Esophagus muscularis mucosa (tissue), 4 donors: Measurements from ENCODE around the gene SPTLC3. TPM values are rescaled to one million over a fixed set of nuclear protein-coding genes. Genes with fewer than 3 reads are reported as not detected.

Experiments
- DNase-seq: peaks from one replicate; pipeline ENCODE4 v3.0.0-alpha.2; 2017; ENCODE audit errors: extremely low spot score
- H3K27ac ChIP-seq, 4 donors: fragments of 200-600 bp; sonication (generic); replicated peaks in 1 of 4; 1 replicate in 3 of 4; 2 replicates in 1 of 4; pipeline ENCODE4 v1.5.1; 2016 to 2019; ENCODE audit warnings: mild to moderate bottlenecking in 1 of 4
- H3K27me3 ChIP-seq, 4 donors: fragments of 200-600 bp; sonication (generic); one replicate each; pipeline versions ENCODE4 v1.5.1 to v1.6.0; 2016 to 2019
- H3K36me3 ChIP-seq, 4 donors: fragments of 200-600 bp; sonication (generic); one replicate each; pipeline ENCODE4 v1.5.1; 2016 to 2019
- H3K4me1 ChIP-seq, 4 donors: fragments of 200-600 bp; sonication (generic); one replicate each; pipeline ENCODE4 v1.5.1; 2016 to 2019
- H3K4me3 ChIP-seq, 4 donors: fragments of 200-600 bp; sonication (generic); 1 replicate in 2 of 4; 2 replicates in 2 of 4; pipeline ENCODE4 v1.5.1; 2016 to 2019; ENCODE audit warnings: mild to moderate bottlenecking in 4 of 4, moderate library complexity in 1 of 4
- H3K9me3 ChIP-seq, 4 donors: fragments of 200-600 bp; sonication (generic); 1 replicate in 3 of 4; 2 replicates in 1 of 4; pipeline ENCODE4 v1.5.1; 2016 to 2019
- CTCF ChIP-seq, 3 experiments: fragments of 200-600 bp in 2 of 3; fragments of 450-650 bp in 1 of 3; sonication (generic) in 2 of 3; IDR thresholded peaks; one replicate each; pipeline ENCODE4 v1.5.1; 2017 to 2019; ENCODE audit warnings: antibody characterized with exemption in 3 of 3, mild to moderate bottlenecking in 2 of 3, moderate library complexity in 1 of 3
- EP300 ChIP-seq: sonication (generic); formaldehyde crosslinking; IDR thresholded peaks from one replicate; pipeline ENCODE4 v1.6.1; 2017; ENCODE audit warnings: antibody characterized with exemption
- POLR2A ChIP-seq: fragments of 450-650 bp; IDR thresholded peaks from one replicate; pipeline ENCODE4 v1.6.1; 2017; ENCODE audit warnings: antibody characterized with exemption, moderate library complexity, mild to moderate bottlenecking, low read depth
- POLR2AphosphoS5 ChIP-seq, 2 donors: sonication (generic); formaldehyde crosslinking; IDR thresholded peaks; one replicate each; pipeline ENCODE4 v1.6.1; 2017; ENCODE audit warnings: antibody characterized with exemption in 2 of 2
- WGBS: methylation state at CpG from one replicate; pipeline ENCODE4 v1.1.5; 2018; 5-methylcytosine and 5-hydroxymethylcytosine counted together
- intact Hi-C: fragments of 100-400 bp; cut with DNase I; formaldehyde crosslinking; loops from one replicate; pipeline ENCODE4 v1.15.1; 2023
- total RNA-seq, 4 donors: library from RNA; depleted of rRNA; stranded (reverse); fragments of >200 nt; gene quantifications; one replicate each; pipeline versions ENCODE4 v1.1.0 to v1.2.1, GENCODE V29; 2016

The SPTLC3 gene
- total RNA-seq, 4 donors from 2014 or later = 2.8 to 12.5 (median 3.9) TPM

DNA sequence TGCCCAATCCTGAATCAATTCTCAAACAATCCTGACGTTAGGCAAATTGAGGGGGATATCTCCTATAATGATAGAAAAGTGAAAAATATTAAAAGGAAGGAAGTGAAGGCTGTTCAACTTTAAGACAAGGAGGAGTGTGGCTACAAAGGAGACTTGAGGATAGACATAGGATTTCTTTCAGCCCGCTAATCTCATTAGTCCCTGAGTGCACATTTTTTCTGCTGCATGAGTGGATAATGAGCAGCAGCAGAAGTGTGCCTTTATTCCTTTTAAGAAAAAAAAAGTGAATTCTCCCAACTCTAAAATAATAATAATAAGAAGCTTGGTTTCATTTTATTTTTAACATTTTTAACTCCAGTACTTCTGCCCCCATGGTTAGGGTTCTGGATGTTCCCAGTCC, 102.0 kb downstream of the SPTLC3 start:
- no peaks in the 10 kb centered on the region for H3K27me3 ChIP-seq
- TF ChIP-seq POLR2A (no peak), EP300 (no peak), CTCF (IDR thresholded peaks at IDR 0.05) (no peak), POLR2AphosphoS5 (IDR thresholded peaks at IDR 0.05) (no peak)
- no peaks in the 10 kb centered on the region for H3K36me3 ChIP-seq
- intact Hi-C loops = no loop called here
- no peak overlapping the region for H3K27ac ChIP-seq
- WGBS = 90% methylated on average over 2 of the region's 2 CpGs
- H3K4me1 ChIP-seq = no peaks in the 10 kb centered on the region
- DNase-seq = no peak
- H3K9me3 ChIP-seq = no peaks in the 10 kb centered on the region
- no peak overlapping the region for H3K4me3 ChIP-seq

- 86% methylated on average over 5 of the region's 5 CpGs for WGBS
- TF ChIP-seq POLR2A (no peak), EP300 (no peak), CTCF (IDR thresholded peaks at IDR 0.05) (no peak), POLR2AphosphoS5 (IDR thresholded peaks at IDR 0.05) (no peak)
- intact Hi-C loops = no loop called here
Measured at GRCh38 chr20:13111249-13111911, 102.6 kb downstream of the SPTLC3 start.

GRCh38 chr20:13113731-13114130, 105.0 kb downstream of the SPTLC3 start:
- Histone ChIP-seq H3K4me1 (no peaks in the 10 kb centered on the region), H3K27me3 (no peaks in the 10 kb centered on the region), H3K9me3 (no peaks in the 10 kb centered on the region), H3K4me3 (no peak overlapping the region), H3K36me3 (no peaks in the 10 kb centered on the region), H3K27ac (no peak overlapping the region)
- intact Hi-C loops = no loop called here
- TF ChIP-seq EP300 (no peak), CTCF (IDR thresholded peaks at IDR 0.05) (no peak), POLR2A (no peak), POLR2AphosphoS5 (IDR thresholded peaks at IDR 0.05) (no peak)
- DNase-seq = no peak
- WGBS = 92% methylated on average over 3 of the region's 3 CpGs

More at GRCh38 chr20:13111249-13111911, 102.6 kb downstream of the SPTLC3 start:
- Histone ChIP-seq H3K4me3 (no peak overlapping the region), H3K4me1 (no peaks in the 10 kb centered on the region), H3K27me3 (no peaks in the 10 kb centered on the region), H3K27ac (no peak overlapping the region), H3K36me3 (no peaks in the 10 kb centered on the region), H3K9me3 (no peaks in the 10 kb centered on the region)
- DNase-seq = no peak

DNA sequence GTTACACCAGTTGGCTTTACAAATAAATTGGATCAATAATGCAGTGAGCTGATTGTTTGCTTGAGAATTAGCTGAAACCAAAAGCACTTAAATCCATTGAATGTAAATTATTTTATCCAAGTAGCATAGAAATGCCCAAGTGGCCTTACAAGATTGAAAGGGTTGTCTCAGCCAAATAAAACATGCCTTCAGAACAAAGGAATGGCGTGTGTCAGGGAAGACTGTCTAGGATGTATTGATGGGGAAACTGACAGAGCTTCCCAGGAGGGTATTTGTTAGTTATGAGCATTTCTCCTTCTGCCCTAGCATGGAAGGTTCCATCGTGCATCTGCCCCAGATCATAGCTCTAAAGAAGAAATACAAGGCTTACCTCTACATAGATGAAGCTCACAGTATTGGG, 108.4 kb downstream of the SPTLC3 start:
- H3K4me1 ChIP-seq = no peaks in the 10 kb centered on the region
- intact Hi-C loops = loop anchor here (5.0 kb wide), 1 partner anchor 430 kb away; no protein-coding TSS in a partner anchor
- H3K27ac ChIP-seq = no peak overlapping the region
- H3K9me3 ChIP-seq = no peaks in the 10 kb centered on the region
- no peak for TF ChIP-seq EP300
- no peak for TF ChIP-seq POLR2A
- no peak for TF ChIP-seq POLR2AphosphoS5 (IDR thresholded peaks at IDR 0.05)
- TF ChIP-seq CTCF (IDR thresholded peaks at IDR 0.05) = no peak
- no peak overlapping the region for H3K4me3 ChIP-seq
- WGBS = 94% methylated on average over 2 of the region's 2 CpGs
- DNase-seq = no peak
- H3K27me3 ChIP-seq = no peaks in the 10 kb centered on the region
- no peaks in the 10 kb centered on the region for H3K36me3 ChIP-seq

DNA sequence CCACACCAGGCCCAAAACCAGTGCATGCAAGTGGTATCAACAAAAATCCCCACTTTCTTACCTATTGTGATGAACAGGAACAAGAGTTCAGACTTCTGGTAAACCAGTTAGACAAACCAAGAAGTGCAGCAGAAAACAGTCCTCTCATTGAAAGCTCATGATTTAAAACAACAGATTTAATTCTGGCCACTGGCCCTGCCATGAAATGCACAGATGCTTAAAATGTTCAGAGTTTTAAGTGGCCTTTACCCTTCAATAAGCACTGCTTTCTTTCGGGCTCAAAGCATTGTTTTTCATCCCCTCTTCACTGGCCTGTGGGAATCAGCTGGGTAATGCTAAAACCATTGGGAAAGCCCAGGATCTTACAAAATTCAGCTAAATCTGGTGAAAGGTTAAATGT, 109.9 kb downstream of the SPTLC3 start:
- DNase-seq = no peak
- intact Hi-C loops = loop anchor here (5.0 kb wide), 1 partner anchor 429 kb away; no protein-coding TSS in a partner anchor
- Histone ChIP-seq H3K9me3 (no peaks in the 10 kb centered on the region), H3K27ac (no peak overlapping the region), H3K27me3 (no peaks in the 10 kb centered on the region), H3K4me1 (no peaks in the 10 kb centered on the region), H3K4me3 (no peak overlapping the region), H3K36me3 (no peaks in the 10 kb centered on the region)
- 90% methylated on average over 1 of the region's 1 CpG for WGBS
- TF ChIP-seq POLR2AphosphoS5 (IDR thresholded peaks at IDR 0.05) = no peak
- no peak for TF ChIP-seq EP300
- TF ChIP-seq CTCF (IDR thresholded peaks at IDR 0.05) = no peak
- TF ChIP-seq POLR2A = no peak
